GM23338 (cell line): ENCODE data around the gene BMP8A. TPM values are rescaled to one million over a fixed set of nuclear protein-coding genes. Genes with fewer than 3 reads are reported as not detected.

ENCODE experiments used
- ATAC-seq: fragments of 200-7000 bp; cut with Tn5 transposase; 3 replicates; pipeline ENCODE4 v1.9.1; 2020
- DNase-seq: peaks from one replicate; pipeline ENCODE4 v3.0.0-alpha.2; 2015; ENCODE audit warnings: low spot score
- H2AFZ ChIP-seq: fragments of 200-600 bp; sonication (generic); 2 replicates; pipeline ENCODE4 v1.8.0; 2016; ENCODE audit warnings: antibody characterized with exemption, mild to moderate bottlenecking, moderate library complexity
- H3F3A ChIP-seq: fragments of 200-600 bp; sonication (generic); replicated peaks from 2 replicates; pipeline ENCODE4 v1.8.0; 2017; ENCODE audit warnings: antibody characterized with exemption, mixed run types, low read depth
- H3K27ac ChIP-seq: fragments of 200-600 bp; sonication (generic); 2 replicates; pipeline ENCODE4 v1.6.1; 2016; ENCODE audit warnings: low read depth
- H3K27me3 ChIP-seq: fragments of 200-600 bp; sonication (generic); 2 replicates; pipeline ENCODE4 v1.8.0; 2016; ENCODE audit warnings: mild to moderate bottlenecking, mixed run types, moderate library complexity; ENCODE audit not compliant: insufficient read depth
- H3K36me3 ChIP-seq: fragments of 200-600 bp; sonication (generic); 2 replicates; pipeline ENCODE4 v1.8.0; 2016; ENCODE audit warnings: mild to moderate bottlenecking; ENCODE audit not compliant: insufficient read depth
- H3K4me1 ChIP-seq: fragments of 200-600 bp; sonication (generic); 2 replicates; pipeline ENCODE4 v1.8.0; 2016; ENCODE audit warnings: mild to moderate bottlenecking, moderate library complexity; ENCODE audit not compliant: insufficient read depth
- H3K4me2 ChIP-seq: fragments of 200-600 bp; sonication (generic); 2 replicates; pipeline ENCODE4 v1.7.1; 2017; ENCODE audit warnings: mixed run types
- H3K4me3 ChIP-seq: fragments of 200-600 bp; sonication (generic); 2 replicates; pipeline ENCODE4 v1.6.1; 2016; ENCODE audit warnings: mixed run types
- H3K79me2 ChIP-seq: fragments of 200-600 bp; sonication (generic); replicated peaks from 2 replicates; pipeline ENCODE4 v1.8.0; 2017; ENCODE audit warnings: mild to moderate bottlenecking; ENCODE audit not compliant: insufficient read depth
- H3K9me2 ChIP-seq: fragments of 200-600 bp; sonication (generic); 2 replicates; pipeline ENCODE4 v1.8.0; 2017; ENCODE audit not compliant: insufficient read depth
- H4K20me1 ChIP-seq: fragments of 200-600 bp; sonication (generic); replicated peaks from 2 replicates; pipeline ENCODE4 v1.8.0; 2017; ENCODE audit warnings: mild to moderate bottlenecking; ENCODE audit not compliant: insufficient read depth
- H3K27ac Mint-ChIP-seq: 2 replicates; pipeline ENCODE4 v1.8.0; 2020; ENCODE audit warnings: inconsistent platforms, mild to moderate bottlenecking, moderate library complexity, mixed read lengths
- H3K27me3 Mint-ChIP-seq: 3 replicates; pipeline ENCODE4 v1.8.0; 2022; ENCODE audit warnings: low read depth, mild to moderate bottlenecking, moderate library complexity, mixed read lengths, inconsistent platforms; ENCODE audit not compliant: insufficient read depth, poor library complexity
- H3K36me3 Mint-ChIP-seq: 3 replicates; pipeline ENCODE4 v1.8.0; 2021; ENCODE audit warnings: low read depth, mild to moderate bottlenecking, inconsistent platforms, moderate library complexity, mixed read lengths
- H3K4me1 Mint-ChIP-seq: 3 replicates; pipeline ENCODE4 v1.8.0; 2020; ENCODE audit warnings: mild to moderate bottlenecking, inconsistent platforms, mixed read lengths
- H3K4me3 Mint-ChIP-seq: 3 replicates; pipeline ENCODE4 v1.8.0; 2021; ENCODE audit warnings: moderate library complexity, mild to moderate bottlenecking, inconsistent platforms, mixed read lengths
- H3K9me3 Mint-ChIP-seq: 3 replicates; pipeline ENCODE4 v1.8.0; 2020; ENCODE audit warnings: moderate library complexity, mild to moderate bottlenecking, inconsistent platforms, mixed read lengths
- CREB1 ChIP-seq: fragments of 250-450 bp; sonication (Bioruptor Pico); IDR thresholded peaks from 2 replicates; pipeline ENCODE4 v1.5.0; 2020; ENCODE audit warnings: low read depth, mild to moderate bottlenecking, moderate library complexity
- EZH2 ChIP-seq: fragments of 200-600 bp; sonication (generic); IDR thresholded peaks from one replicate; pipeline ENCODE4 v1.8.0; 2017; ENCODE audit warnings: antibody characterized with exemption, mild to moderate bottlenecking, low read depth; ENCODE audit not compliant: unreplicated experiment
- EZH2phosphoT487 ChIP-seq: fragments of 200-600 bp; sonication (generic); IDR thresholded peaks from one replicate; pipeline ENCODE4 v1.8.1; 2018; ENCODE audit warnings: antibody characterized with exemption; ENCODE audit not compliant: unreplicated experiment
- JUNB ChIP-seq: IDR thresholded peaks from one replicate; pipeline ENCODE4 v1.6.1; 2016; ENCODE audit warnings: antibody characterized with exemption; ENCODE audit not compliant: unreplicated experiment
- NANOG ChIP-seq: IDR thresholded peaks from 2 replicates; pipeline ENCODE4 v1.6.1; 2016; ENCODE audit warnings: antibody characterized with exemption, borderline replicate concordance
- POLR2AphosphoS5 ChIP-seq: IDR thresholded peaks from 2 replicates; pipeline ENCODE4 v1.6.1; 2016; ENCODE audit warnings: antibody characterized with exemption, low read depth
- STAT1 ChIP-seq: IDR thresholded peaks from one replicate; pipeline ENCODE4 v1.6.1; 2016; ENCODE audit warnings: antibody characterized with exemption; ENCODE audit not compliant: unreplicated experiment
- ZNF114 ChIP-seq: fragments of 250-450 bp; sonication (Bioruptor Pico); IDR thresholded peaks from 2 replicates; pipeline ENCODE4 v1.5.0; 2020; ENCODE audit warnings: mild to moderate bottlenecking, moderate library complexity
- ZNF331 ChIP-seq: fragments of 250-450 bp; sonication (Bioruptor Pico); IDR thresholded peaks from 2 replicates; pipeline ENCODE4 v1.5.0; 2020; ENCODE audit warnings: low read depth, mild to moderate bottlenecking, moderate library complexity
- polyA plus RNA-seq: library from polyadenylated mRNA; unstranded; fragments of >200 nt; fragmentation: Nextera tagmentation; extraction: Ambion mirVana; gene quantifications from 2 replicates; pipeline ENCODE4 v1.2.1, GENCODE V29; 2016
- total RNA-seq: library from RNA; depleted of rRNA; stranded (reverse); fragments of >200 nt; shearing (Covaris generic); gene quantifications from 2 replicates; pipeline ENCODE4 v1.2.3, GENCODE V29; 2014
- TF ChIP-seq, protein P1 (sequence below), 2 experiments: fragments of 200-600 bp in 1 of 2; sonication (generic) in 1 of 2; conservative IDR thresholded peaks; 2 replicates each; pipeline versions ENCODE4 v1.5.1 to v1.6.1; 2016 to 2017; ENCODE audit warnings: antibody characterized with exemption in 2 of 2, low read depth in 2 of 2, mild to moderate bottlenecking in 2 of 2, moderate library complexity in 1 of 2
- TF ChIP-seq, protein P2 (sequence below): fragments of 250-450 bp; sonication (Bioruptor Pico); IDR thresholded peaks from 2 replicates; pipeline ENCODE4 v1.5.0; 2020; ENCODE audit warnings: mild to moderate bottlenecking, moderate library complexity
- TF ChIP-seq, protein P3 (sequence below): IDR thresholded peaks from 2 replicates; pipeline ENCODE4 v1.6.1; 2016; ENCODE audit warnings: antibody characterized with exemption
- TF ChIP-seq, protein P4 (sequence below): IDR thresholded peaks from one replicate; pipeline ENCODE4 v1.6.1; 2018; ENCODE audit warnings: antibody characterized with exemption; ENCODE audit not compliant: unreplicated experiment

BMP8A gene
- total and polyA plus RNA-seq, 2 experiments from 2014 or later = 0.34 to 0.63 TPM

DNA sequence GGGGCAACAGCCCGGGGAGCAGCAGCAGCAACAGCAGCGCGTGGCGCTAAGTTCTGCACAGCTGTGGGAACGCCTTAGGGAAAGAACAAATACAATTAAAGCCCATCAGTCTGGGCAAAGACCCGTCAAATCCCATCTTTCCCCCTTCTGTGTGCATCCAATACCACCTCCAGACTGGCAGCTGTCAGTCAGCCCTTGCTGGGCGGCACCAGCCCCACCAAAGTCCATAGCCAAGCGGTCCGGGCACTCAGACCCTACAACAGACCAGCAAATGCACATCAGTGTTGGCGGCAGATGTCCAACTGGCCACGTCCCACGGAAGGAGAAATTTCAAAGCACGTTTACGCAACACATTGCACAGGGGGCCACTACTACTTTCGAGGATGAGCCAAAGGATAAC, 72.2 kb downstream of the BMP8A start:
- no peak overlapping the region for H3K27ac ChIP-seq
- TF ChIP-seq ZNF331 = no peak
- TF ChIP-seq, protein P1, sequence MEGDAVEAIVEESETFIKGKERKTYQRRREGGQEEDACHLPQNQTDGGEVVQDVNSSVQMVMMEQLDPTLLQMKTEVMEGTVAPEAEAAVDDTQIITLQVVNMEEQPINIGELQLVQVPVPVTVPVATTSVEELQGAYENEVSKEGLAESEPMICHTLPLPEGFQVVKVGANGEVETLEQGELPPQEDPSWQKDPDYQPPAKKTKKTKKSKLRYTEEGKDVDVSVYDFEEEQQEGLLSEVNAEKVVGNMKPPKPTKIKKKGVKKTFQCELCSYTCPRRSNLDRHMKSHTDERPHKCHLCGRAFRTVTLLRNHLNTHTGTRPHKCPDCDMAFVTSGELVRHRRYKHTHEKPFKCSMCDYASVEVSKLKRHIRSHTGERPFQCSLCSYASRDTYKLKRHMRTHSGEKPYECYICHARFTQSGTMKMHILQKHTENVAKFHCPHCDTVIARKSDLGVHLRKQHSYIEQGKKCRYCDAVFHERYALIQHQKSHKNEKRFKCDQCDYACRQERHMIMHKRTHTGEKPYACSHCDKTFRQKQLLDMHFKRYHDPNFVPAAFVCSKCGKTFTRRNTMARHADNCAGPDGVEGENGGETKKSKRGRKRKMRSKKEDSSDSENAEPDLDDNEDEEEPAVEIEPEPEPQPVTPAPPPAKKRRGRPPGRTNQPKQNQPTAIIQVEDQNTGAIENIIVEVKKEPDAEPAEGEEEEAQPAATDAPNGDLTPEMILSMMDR (conservative IDR thresholded peaks at IDR 0.05; ENCODE audit: low read depth in 2 of 2) = no peak
- TF ChIP-seq EZH2 = no peak
- no peak for TF ChIP-seq JUNB
- TF ChIP-seq, protein P2, sequence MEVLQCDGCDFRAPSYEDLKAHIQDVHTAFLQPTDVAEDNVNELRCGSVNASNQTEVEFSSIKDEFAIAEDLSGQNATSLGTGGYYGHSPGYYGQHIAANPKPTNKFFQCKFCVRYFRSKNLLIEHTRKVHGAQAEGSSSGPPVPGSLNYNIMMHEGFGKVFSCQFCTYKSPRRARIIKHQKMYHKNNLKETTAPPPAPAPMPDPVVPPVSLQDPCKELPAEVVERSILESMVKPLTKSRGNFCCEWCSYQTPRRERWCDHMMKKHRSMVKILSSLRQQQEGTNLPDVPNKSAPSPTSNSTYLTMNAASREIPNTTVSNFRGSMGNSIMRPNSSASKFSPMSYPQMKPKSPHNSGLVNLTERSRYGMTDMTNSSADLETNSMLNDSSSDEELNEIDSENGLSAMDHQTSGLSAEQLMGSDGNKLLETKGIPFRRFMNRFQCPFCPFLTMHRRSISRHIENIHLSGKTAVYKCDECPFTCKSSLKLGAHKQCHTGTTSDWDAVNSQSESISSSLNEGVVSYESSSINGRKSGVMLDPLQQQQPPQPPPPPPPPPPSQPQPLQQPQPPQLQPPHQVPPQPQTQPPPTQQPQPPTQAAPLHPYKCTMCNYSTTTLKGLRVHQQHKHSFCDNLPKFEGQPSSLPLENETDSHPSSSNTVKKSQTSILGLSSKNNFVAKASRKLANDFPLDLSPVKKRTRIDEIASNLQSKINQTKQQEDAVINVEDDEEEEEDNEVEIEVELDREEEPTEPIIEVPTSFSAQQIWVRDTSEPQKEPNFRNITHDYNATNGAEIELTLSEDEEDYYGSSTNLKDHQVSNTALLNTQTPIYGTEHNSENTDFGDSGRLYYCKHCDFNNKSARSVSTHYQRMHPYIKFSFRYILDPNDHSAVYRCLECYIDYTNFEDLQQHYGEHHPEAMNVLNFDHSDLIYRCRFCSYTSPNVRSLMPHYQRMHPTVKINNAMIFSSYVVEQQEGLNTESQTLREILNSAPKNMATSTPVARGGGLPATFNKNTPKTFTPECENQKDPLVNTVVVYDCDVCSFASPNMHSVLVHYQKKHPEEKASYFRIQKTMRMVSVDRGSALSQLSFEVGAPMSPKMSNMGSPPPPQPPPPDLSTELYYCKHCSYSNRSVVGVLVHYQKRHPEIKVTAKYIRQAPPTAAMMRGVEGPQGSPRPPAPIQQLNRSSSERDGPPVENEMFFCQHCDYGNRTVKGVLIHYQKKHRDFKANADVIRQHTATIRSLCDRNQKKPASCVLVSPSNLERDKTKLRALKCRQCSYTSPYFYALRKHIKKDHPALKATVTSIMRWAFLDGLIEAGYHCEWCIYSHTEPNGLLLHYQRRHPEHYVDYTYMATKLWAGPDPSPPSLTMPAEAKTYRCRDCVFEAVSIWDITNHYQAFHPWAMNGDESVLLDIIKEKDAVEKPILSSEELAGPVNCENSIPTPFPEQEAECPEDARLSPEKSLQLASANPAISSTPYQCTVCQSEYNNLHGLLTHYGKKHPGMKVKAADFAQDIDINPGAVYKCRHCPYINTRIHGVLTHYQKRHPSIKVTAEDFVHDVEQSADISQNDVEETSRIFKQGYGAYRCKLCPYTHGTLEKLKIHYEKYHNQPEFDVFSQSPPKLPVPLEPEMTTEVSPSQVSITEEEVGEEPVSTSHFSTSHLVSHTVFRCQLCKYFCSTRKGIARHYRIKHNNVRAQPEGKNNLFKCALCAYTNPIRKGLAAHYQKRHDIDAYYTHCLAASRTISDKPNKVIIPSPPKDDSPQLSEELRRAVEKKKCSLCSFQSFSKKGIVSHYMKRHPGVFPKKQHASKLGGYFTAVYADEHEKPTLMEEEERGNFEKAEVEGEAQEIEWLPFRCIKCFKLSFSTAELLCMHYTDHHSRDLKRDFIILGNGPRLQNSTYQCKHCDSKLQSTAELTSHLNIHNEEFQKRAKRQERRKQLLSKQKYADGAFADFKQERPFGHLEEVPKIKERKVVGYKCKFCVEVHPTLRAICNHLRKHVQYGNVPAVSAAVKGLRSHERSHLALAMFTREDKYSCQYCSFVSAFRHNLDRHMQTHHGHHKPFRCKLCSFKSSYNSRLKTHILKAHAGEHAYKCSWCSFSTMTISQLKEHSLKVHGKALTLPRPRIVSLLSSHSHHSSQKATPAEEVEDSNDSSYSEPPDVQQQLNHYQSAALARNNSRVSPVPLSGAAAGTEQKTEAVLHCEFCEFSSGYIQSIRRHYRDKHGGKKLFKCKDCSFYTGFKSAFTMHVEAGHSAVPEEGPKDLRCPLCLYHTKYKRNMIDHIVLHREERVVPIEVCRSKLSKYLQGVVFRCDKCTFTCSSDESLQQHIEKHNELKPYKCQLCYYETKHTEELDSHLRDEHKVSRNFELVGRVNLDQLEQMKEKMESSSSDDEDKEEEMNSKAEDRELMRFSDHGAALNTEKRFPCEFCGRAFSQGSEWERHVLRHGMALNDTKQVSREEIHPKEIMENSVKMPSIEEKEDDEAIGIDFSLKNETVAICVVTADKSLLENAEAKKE = no peak
- no peak for TF ChIP-seq EZH2phosphoT487
- TF ChIP-seq, protein P3, sequence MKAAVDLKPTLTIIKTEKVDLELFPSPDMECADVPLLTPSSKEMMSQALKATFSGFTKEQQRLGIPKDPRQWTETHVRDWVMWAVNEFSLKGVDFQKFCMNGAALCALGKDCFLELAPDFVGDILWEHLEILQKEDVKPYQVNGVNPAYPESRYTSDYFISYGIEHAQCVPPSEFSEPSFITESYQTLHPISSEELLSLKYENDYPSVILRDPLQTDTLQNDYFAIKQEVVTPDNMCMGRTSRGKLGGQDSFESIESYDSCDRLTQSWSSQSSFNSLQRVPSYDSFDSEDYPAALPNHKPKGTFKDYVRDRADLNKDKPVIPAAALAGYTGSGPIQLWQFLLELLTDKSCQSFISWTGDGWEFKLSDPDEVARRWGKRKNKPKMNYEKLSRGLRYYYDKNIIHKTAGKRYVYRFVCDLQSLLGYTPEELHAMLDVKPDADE = no peak
- no peak for TF ChIP-seq CREB1
- TF ChIP-seq POLR2AphosphoS5 = no peak
- TF ChIP-seq ZNF114 (CRISPR knock-in tag) = no peak
- TF ChIP-seq, protein P4, sequence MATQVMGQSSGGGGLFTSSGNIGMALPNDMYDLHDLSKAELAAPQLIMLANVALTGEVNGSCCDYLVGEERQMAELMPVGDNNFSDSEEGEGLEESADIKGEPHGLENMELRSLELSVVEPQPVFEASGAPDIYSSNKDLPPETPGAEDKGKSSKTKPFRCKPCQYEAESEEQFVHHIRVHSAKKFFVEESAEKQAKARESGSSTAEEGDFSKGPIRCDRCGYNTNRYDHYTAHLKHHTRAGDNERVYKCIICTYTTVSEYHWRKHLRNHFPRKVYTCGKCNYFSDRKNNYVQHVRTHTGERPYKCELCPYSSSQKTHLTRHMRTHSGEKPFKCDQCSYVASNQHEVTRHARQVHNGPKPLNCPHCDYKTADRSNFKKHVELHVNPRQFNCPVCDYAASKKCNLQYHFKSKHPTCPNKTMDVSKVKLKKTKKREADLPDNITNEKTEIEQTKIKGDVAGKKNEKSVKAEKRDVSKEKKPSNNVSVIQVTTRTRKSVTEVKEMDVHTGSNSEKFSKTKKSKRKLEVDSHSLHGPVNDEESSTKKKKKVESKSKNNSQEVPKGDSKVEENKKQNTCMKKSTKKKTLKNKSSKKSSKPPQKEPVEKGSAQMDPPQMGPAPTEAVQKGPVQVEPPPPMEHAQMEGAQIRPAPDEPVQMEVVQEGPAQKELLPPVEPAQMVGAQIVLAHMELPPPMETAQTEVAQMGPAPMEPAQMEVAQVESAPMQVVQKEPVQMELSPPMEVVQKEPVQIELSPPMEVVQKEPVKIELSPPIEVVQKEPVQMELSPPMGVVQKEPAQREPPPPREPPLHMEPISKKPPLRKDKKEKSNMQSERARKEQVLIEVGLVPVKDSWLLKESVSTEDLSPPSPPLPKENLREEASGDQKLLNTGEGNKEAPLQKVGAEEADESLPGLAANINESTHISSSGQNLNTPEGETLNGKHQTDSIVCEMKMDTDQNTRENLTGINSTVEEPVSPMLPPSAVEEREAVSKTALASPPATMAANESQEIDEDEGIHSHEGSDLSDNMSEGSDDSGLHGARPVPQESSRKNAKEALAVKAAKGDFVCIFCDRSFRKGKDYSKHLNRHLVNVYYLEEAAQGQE = no peak
- TF ChIP-seq NANOG = no peak
- TF ChIP-seq STAT1 = no peak
- peaks cover 64% of the 10 kb centered on the region for H3F3A ChIP-seq
- H3K4me1 ChIP-seq = no peaks in the 10 kb centered on the region
- no peaks in the 10 kb centered on the region for H3K9me3 Mint-ChIP-seq
- peaks cover 26% of the 10 kb centered on the region for H3K27me3 Mint-ChIP-seq
- peaks cover 41% of the 10 kb centered on the region for H4K20me1 ChIP-seq
- no peaks in the 10 kb centered on the region for H3K27me3 ChIP-seq
- no peak overlapping the region for H3K27ac Mint-ChIP-seq
- peaks cover 82% of the 10 kb centered on the region for H3K36me3 ChIP-seq
- H3K9me2 ChIP-seq = no peaks in the 10 kb centered on the region
- peaks cover 25% of the 10 kb centered on the region; the same call in 1 of the 2 replicates for H3K79me2 ChIP-seq
- peaks cover 100% of the 10 kb centered on the region for H3K36me3 Mint-ChIP-seq
- H3K4me3 Mint-ChIP-seq = no peak overlapping the region
- no peak overlapping the region for H3K4me3 ChIP-seq
- no peaks in the 10 kb centered on the region for H3K4me1 Mint-ChIP-seq
- no peak overlapping the region for H3K4me2 ChIP-seq
- ATAC-seq (no peak), DNase-seq (no peak)
- H2AFZ ChIP-seq = no peak overlapping the region
